SK-N-SH treated with all-trans-retinoic acid at 6 μM for 48 hours (cell line): ENCODE results near the gene HS1BP3.

Source experiments
- BACH2 ChIP-seq: fragments of 250-450 bp; sonication (Bioruptor Pico); IDR thresholded peaks from 2 replicates; pipeline ENCODE4 v1.9.0; 2021; ENCODE audit warnings: mild to moderate bottlenecking, borderline replicate concordance
- CSDC2 ChIP-seq: fragments of 250-450 bp; sonication (Bioruptor Pico); IDR thresholded peaks from 2 replicates; pipeline ENCODE4 v1.5.0; 2020; ENCODE audit warnings: mild to moderate bottlenecking, moderate library complexity
- GLIS3 ChIP-seq: fragments of 250-450 bp; sonication (Bioruptor Pico); IDR thresholded peaks from 2 replicates; pipeline ENCODE4 v1.5.0; 2020; ENCODE audit warnings: mild to moderate bottlenecking, moderate library complexity
- ISL1 ChIP-seq: fragments of 250-450 bp; sonication (Bioruptor Pico); IDR thresholded peaks from 2 replicates; pipeline ENCODE4 v2.1.2; 2022; ENCODE audit warnings: mild to moderate bottlenecking, moderate library complexity
- PPARA ChIP-seq: fragments of 250-450 bp; sonication (Bioruptor Pico); IDR thresholded peaks from 2 replicates; pipeline ENCODE4 v1.5.0; 2020; ENCODE audit warnings: mild to moderate bottlenecking, borderline replicate concordance
- RARB ChIP-seq: fragments of 250-450 bp; sonication (Bioruptor Pico); IDR thresholded peaks from 2 replicates; pipeline ENCODE4 v1.8.0; 2021; ENCODE audit warnings: mild to moderate bottlenecking, moderate library complexity
- SNAI2 ChIP-seq: fragments of 250-450 bp; sonication (Bioruptor Pico); IDR thresholded peaks from 2 replicates; pipeline ENCODE4 v1.5.0; 2020; ENCODE audit warnings: mild to moderate bottlenecking, moderate library complexity
- TCF4 ChIP-seq: fragments of 250-450 bp; sonication (Bioruptor Pico); IDR thresholded peaks from 2 replicates; pipeline ENCODE4 v1.8.0; 2021; ENCODE audit warnings: mild to moderate bottlenecking, moderate library complexity, borderline replicate concordance
- ZFP3 ChIP-seq: fragments of 250-450 bp; sonication (Bioruptor Pico); IDR thresholded peaks from 2 replicates; pipeline ENCODE4 v1.5.0; 2020; ENCODE audit warnings: mild to moderate bottlenecking, moderate library complexity
- ZFP30 ChIP-seq: fragments of 450-650 bp; formaldehyde crosslinking; IDR thresholded peaks from 2 replicates; pipeline ENCODE4 v1.5.0; 2022; ENCODE audit warnings: mild to moderate bottlenecking, moderate library complexity
- ZNF8 ChIP-seq: fragments of 450-650 bp; formaldehyde crosslinking; IDR thresholded peaks from 2 replicates; pipeline ENCODE4 v1.5.0; 2020; ENCODE audit warnings: mild to moderate bottlenecking, moderate library complexity
- TF ChIP-seq, protein P1 (sequence below): fragments of 250-450 bp; sonication (Bioruptor Pico); IDR thresholded peaks from 2 replicates; pipeline ENCODE4 v1.5.1; 2020; ENCODE audit warnings: low read depth, mild to moderate bottlenecking, moderate library complexity
- TF ChIP-seq, protein P2 (sequence below): fragments of 250-450 bp; sonication (Bioruptor Pico); IDR thresholded peaks from 2 replicates; pipeline ENCODE4 v1.8.0; 2020; ENCODE audit warnings: mild to moderate bottlenecking, moderate library complexity, borderline replicate concordance

DNA sequence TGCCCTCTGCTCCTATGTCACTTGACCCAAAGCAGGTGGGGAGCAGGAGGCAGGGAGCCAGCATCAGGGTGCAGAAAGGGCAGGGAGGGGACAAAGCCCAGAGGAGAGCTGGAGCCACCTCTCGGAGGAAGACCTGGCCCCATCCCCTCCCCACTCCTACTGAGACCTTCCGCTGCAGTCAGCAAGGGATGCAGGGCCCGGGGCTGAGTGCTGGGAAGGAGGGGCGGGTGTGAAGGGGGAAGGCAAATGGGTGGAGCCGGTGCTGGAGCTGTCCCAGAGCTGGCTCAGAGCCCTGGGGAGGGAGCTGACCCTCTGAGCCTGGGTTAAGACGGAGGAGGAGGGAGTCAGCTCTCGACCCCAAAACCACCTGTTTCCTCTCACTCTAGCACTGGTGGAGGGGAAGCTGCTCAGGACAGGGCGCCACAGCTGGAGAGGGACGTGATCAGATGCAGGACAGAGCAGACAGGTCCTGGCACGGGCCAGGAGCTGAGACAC is 33.8 kb downstream of the HS1BP3 start:
- TF ChIP-seq ZFP3 (CRISPR knock-in tag) (no peak), ISL1 (CRISPR knock-in tag) (no peak), ZFP30 (CRISPR knock-in tag) (no peak), GLIS3 (CRISPR knock-in tag) (no peak), TCF4 (no peak), BACH2 (CRISPR knock-in tag) (no peak), CSDC2 (CRISPR knock-in tag) (no peak), RARB (CRISPR knock-in tag) (no peak), ZNF8 (CRISPR knock-in tag) (no peak), SNAI2 (CRISPR knock-in tag) (no peak), PPARA (CRISPR knock-in tag) (no peak)
- TF ChIP-seq, protein P1, sequence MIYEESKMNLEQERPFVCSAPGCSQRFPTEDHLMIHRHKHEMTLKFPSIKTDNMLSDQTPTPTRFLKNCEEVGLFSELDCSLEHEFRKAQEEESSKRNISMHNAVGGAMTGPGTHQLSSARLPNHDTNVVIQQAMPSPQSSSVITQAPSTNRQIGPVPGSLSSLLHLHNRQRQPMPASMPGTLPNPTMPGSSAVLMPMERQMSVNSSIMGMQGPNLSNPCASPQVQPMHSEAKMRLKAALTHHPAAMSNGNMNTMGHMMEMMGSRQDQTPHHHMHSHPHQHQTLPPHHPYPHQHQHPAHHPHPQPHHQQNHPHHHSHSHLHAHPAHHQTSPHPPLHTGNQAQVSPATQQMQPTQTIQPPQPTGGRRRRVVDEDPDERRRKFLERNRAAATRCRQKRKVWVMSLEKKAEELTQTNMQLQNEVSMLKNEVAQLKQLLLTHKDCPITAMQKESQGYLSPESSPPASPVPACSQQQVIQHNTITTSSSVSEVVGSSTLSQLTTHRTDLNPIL (CRISPR knock-in tag): no peak
- TF ChIP-seq, protein P2, sequence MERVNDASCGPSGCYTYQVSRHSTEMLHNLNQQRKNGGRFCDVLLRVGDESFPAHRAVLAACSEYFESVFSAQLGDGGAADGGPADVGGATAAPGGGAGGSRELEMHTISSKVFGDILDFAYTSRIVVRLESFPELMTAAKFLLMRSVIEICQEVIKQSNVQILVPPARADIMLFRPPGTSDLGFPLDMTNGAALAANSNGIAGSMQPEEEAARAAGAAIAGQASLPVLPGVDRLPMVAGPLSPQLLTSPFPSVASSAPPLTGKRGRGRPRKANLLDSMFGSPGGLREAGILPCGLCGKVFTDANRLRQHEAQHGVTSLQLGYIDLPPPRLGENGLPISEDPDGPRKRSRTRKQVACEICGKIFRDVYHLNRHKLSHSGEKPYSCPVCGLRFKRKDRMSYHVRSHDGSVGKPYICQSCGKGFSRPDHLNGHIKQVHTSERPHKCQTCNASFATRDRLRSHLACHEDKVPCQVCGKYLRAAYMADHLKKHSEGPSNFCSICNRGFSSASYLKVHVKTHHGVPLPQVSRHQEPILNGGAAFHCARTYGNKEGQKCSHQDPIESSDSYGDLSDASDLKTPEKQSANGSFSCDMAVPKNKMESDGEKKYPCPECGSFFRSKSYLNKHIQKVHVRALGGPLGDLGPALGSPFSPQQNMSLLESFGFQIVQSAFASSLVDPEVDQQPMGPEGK: no peak
